KMS-11 (cell line): ENCODE data around the gene PEX14.

Source experiments
- H2AFZ ChIP-seq: fragments of 200-600 bp; sonication (generic); 2 replicates; pipeline ENCODE4 v1.6.1; 2016; ENCODE audit warnings: antibody characterized with exemption, mixed run types, low read depth
- H3K27ac ChIP-seq: fragments of 200-600 bp; sonication (generic); 2 replicates; pipeline ENCODE4 v1.6.1; 2016; ENCODE audit warnings: mild to moderate bottlenecking, mixed run types
- H3K27me3 ChIP-seq: fragments of 200-600 bp; sonication (generic); 2 replicates; pipeline ENCODE4 v1.6.1; 2017; ENCODE audit warnings: mild to moderate bottlenecking, low read depth, mixed run types, moderate library complexity; ENCODE audit not compliant: insufficient read depth
- H3K36me3 ChIP-seq: fragments of 200-600 bp; sonication (generic); 2 replicates; pipeline ENCODE4 v1.6.1; 2017; ENCODE audit warnings: mild to moderate bottlenecking, mixed run types; ENCODE audit not compliant: insufficient read depth
- H3K4me1 ChIP-seq: fragments of 200-600 bp; sonication (generic); 2 replicates; pipeline ENCODE4 v1.6.1; 2016; ENCODE audit warnings: mild to moderate bottlenecking, low read depth, mixed run types; ENCODE audit not compliant: poor library complexity, severe bottlenecking
- H3K4me2 ChIP-seq: fragments of 200-600 bp; sonication (generic); 2 replicates; pipeline ENCODE4 v1.7.0; 2016; ENCODE audit warnings: mild to moderate bottlenecking, mixed run types
- H3K4me3 ChIP-seq: fragments of 200-600 bp; sonication (generic); IDR thresholded peaks from 2 replicates; pipeline ENCODE4 v1.6.1; 2017; ENCODE audit warnings: low read depth, low read length, mixed read lengths; ENCODE audit not compliant: insufficient read depth
- H3K79me2 ChIP-seq: fragments of 200-600 bp; sonication (generic); 2 replicates; pipeline ENCODE4 v1.6.1; 2016; ENCODE audit warnings: low read depth, mixed run types; ENCODE audit not compliant: insufficient read depth
- H3K9ac ChIP-seq: fragments of 200-600 bp; sonication (generic); 2 replicates; pipeline ENCODE4 v1.6.1; 2016; ENCODE audit warnings: mild to moderate bottlenecking, mixed run types
- H4K20me1 ChIP-seq: fragments of 200-600 bp; sonication (generic); 2 replicates; pipeline ENCODE4 v1.6.1; 2016; ENCODE audit warnings: mild to moderate bottlenecking, mixed run types; ENCODE audit not compliant: insufficient read depth
- CTCF ChIP-seq: fragments of 200-600 bp; sonication (generic); conservative IDR thresholded peaks from 2 replicates; pipeline ENCODE4 v1.6.1; 2017; ENCODE audit warnings: low read depth, mild to moderate bottlenecking, antibody characterized with exemption, low read length, moderate library complexity, mixed read lengths

Gene PEX14

GRCh38 chr1:10634075-10634427, 159.3 kb downstream of the PEX14 start:
- H4K20me1 ChIP-seq: no peaks in the 10 kb centered on the region
- H3K4me2 ChIP-seq: no peak overlapping the region
- H3K36me3 ChIP-seq: no peaks in the 10 kb centered on the region
- H3K79me2 ChIP-seq: no peaks in the 10 kb centered on the region
- H3K9ac ChIP-seq: no peak overlapping the region
- H3K4me3 ChIP-seq: no peak overlapping the region
- H3K4me1 ChIP-seq: no peaks in the 10 kb centered on the region
- no peak overlapping the region for H2AFZ ChIP-seq
- peaks cover 4% of the 10 kb centered on the region; the same call in 1 of the 2 replicates for H3K27me3 ChIP-seq
- no peak overlapping the region for H3K27ac ChIP-seq
- TF ChIP-seq CTCF: no peak

- no peak overlapping the region for H3K4me2 ChIP-seq
- no peak for TF ChIP-seq CTCF
- no peak overlapping the region for H3K27ac ChIP-seq
Measured at GRCh38 chr1:10634428-10635084, 159.8 kb downstream of the PEX14 start.

GRCh38 chr1:10635085-10635896, 160.5 kb downstream of the PEX14 start:
- no peak overlapping the region for H3K4me3 ChIP-seq
- H3K27me3 ChIP-seq: peaks cover 4% of the 10 kb centered on the region; the same call in 1 of the 2 replicates
- no peaks in the 10 kb centered on the region for H3K79me2 ChIP-seq
- no peak overlapping the region for H3K9ac ChIP-seq
- no peak overlapping the region for H2AFZ ChIP-seq
- no peak for TF ChIP-seq CTCF
- H4K20me1 ChIP-seq: no peaks in the 10 kb centered on the region
- H3K27ac ChIP-seq: no peak overlapping the region
- no peak overlapping the region for H3K4me2 ChIP-seq
- no peaks in the 10 kb centered on the region for H3K4me1 ChIP-seq
- no peaks in the 10 kb centered on the region for H3K36me3 ChIP-seq

More at GRCh38 chr1:10634428-10635084, 159.8 kb downstream of the PEX14 start:
- Histone ChIP-seq H3K9ac (no peak overlapping the region), H3K27me3 (peaks cover 4% of the 10 kb centered on the region; the same call in 1 of the 2 replicates), H4K20me1 (no peaks in the 10 kb centered on the region), H2AFZ (no peak overlapping the region), H3K36me3 (no peaks in the 10 kb centered on the region), H3K4me3 (no peak overlapping the region), H3K4me1 (no peaks in the 10 kb centered on the region), H3K79me2 (no peaks in the 10 kb centered on the region)

GRCh38 chr1:10635992-10636391, 161.2 kb downstream of the PEX14 start:
- H3K4me3 ChIP-seq: no peak overlapping the region
- no peak for TF ChIP-seq CTCF
- H3K4me2 ChIP-seq: no peak overlapping the region
- H2AFZ ChIP-seq: no peak overlapping the region
- H3K36me3 ChIP-seq: no peaks in the 10 kb centered on the region
- H3K27me3 ChIP-seq: peaks cover 5% of the 10 kb centered on the region
- H3K9ac ChIP-seq: no peak overlapping the region
- H4K20me1 ChIP-seq: no peaks in the 10 kb centered on the region
- no peaks in the 10 kb centered on the region for H3K79me2 ChIP-seq
- no peak overlapping the region for H3K27ac ChIP-seq
- H3K4me1 ChIP-seq: no peaks in the 10 kb centered on the region
